Glutamatergic neuron (in vitro differentiated cells): ENCODE data around the gene NDUFC2. TPM values are rescaled to one million over a fixed set of nuclear protein-coding genes. Genes with fewer than 3 reads are reported as not detected.

ENCODE experiments used
- DNase-seq: peaks from one replicate; pipeline ENCODE4 v3.0.0; 2022
- H3K27ac Mint-ChIP-seq: one replicate; pipeline ENCODE4 v1.8.0; 2020; ENCODE audit warnings: mild to moderate bottlenecking, mixed read lengths, inconsistent platforms; ENCODE audit not compliant: unreplicated experiment
- H3K27me3 Mint-ChIP-seq: one replicate; pipeline ENCODE4 v1.8.0; 2020; ENCODE audit warnings: mild to moderate bottlenecking, moderate library complexity, mixed read lengths, inconsistent platforms; ENCODE audit not compliant: unreplicated experiment
- H3K36me3 Mint-ChIP-seq: one replicate; pipeline ENCODE4 v1.8.0; 2020; ENCODE audit warnings: mild to moderate bottlenecking, mixed read lengths, inconsistent platforms; ENCODE audit not compliant: unreplicated experiment
- H3K4me1 Mint-ChIP-seq: one replicate; pipeline ENCODE4 v1.8.0; 2020; ENCODE audit warnings: mild to moderate bottlenecking, low read depth, mixed read lengths, inconsistent platforms; ENCODE audit not compliant: unreplicated experiment
- H3K4me3 Mint-ChIP-seq: one replicate; pipeline ENCODE4 v1.8.0; 2020; ENCODE audit warnings: mild to moderate bottlenecking, mixed read lengths, inconsistent platforms; ENCODE audit not compliant: unreplicated experiment
- H3K9me3 Mint-ChIP-seq: one replicate; pipeline ENCODE4 v1.8.0; 2020; ENCODE audit warnings: mild to moderate bottlenecking, moderate library complexity, mixed read lengths, inconsistent platforms; ENCODE audit not compliant: unreplicated experiment
- total RNA-seq: library from RNA; stranded (reverse); fragmentation: NEBNext Ultra II Directional; extraction: Animal tissue kit (Norgen Biotek cat#: 25700); gene quantifications from one replicate; pipeline ENCODE4 v1.2.1, GENCODE V29; 2021; ENCODE audit not compliant: unreplicated experiment
- TF ChIP-seq, protein P1 (sequence below): fragments of 200-600 bp; sonication (generic); IDR thresholded peaks from one replicate; pipeline ENCODE4 v1.5.0; 2021; ENCODE audit not compliant: partially characterized antibody, unreplicated experiment

Gene NDUFC2
- total RNA-seq, 1 donor from 2014 or later: 221 TPM

DNA sequence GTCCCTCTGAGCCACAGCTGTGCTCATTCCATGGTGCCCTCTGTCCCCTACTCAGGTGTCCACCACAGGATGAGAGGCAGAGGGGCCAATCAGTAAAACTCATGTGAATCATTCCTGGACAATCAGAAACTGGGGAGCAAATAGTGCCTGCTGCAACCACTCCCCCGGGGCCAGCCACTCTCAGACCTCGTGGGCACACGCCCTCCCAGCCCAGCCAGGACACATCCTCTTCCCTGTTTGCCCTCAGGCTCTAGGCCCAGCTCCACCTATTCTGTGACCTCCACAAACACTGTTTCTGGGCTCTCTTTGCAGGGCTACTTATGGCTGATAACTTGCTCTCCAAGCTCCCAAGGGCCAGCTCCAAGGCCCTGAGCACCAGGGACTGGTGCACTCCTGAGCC lies 42.6 kb downstream of the NDUFC2 start:
- no peak overlapping the region for H3K4me3 Mint-ChIP-seq
- no peaks in the 10 kb centered on the region for H3K9me3 Mint-ChIP-seq
- TF ChIP-seq, protein P1, sequence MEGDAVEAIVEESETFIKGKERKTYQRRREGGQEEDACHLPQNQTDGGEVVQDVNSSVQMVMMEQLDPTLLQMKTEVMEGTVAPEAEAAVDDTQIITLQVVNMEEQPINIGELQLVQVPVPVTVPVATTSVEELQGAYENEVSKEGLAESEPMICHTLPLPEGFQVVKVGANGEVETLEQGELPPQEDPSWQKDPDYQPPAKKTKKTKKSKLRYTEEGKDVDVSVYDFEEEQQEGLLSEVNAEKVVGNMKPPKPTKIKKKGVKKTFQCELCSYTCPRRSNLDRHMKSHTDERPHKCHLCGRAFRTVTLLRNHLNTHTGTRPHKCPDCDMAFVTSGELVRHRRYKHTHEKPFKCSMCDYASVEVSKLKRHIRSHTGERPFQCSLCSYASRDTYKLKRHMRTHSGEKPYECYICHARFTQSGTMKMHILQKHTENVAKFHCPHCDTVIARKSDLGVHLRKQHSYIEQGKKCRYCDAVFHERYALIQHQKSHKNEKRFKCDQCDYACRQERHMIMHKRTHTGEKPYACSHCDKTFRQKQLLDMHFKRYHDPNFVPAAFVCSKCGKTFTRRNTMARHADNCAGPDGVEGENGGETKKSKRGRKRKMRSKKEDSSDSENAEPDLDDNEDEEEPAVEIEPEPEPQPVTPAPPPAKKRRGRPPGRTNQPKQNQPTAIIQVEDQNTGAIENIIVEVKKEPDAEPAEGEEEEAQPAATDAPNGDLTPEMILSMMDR: no peak
- no peaks in the 10 kb centered on the region for H3K36me3 Mint-ChIP-seq
- H3K27ac Mint-ChIP-seq: no peak overlapping the region
- no peak for DNase-seq
- no peaks in the 10 kb centered on the region for H3K27me3 Mint-ChIP-seq
- peaks cover 3% of the 10 kb centered on the region for H3K4me1 Mint-ChIP-seq

DNA sequence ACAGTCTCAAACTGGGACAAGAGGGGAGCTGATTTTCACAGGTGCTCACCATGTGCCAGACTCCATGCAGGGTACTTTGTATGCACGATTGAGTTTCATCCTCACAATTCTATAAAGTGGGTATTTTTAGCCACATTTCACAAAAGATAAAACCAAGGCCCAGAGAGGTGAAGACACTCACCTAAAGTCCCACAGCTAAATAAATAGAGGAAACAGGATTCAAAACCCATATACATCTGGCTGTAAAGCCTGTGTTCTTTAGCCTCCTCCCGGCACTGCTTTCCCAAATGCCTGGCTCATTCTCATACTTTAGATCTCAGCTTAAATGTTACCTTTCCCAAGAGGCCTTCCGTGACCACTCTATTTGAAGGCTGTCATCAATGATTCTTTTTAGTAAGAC lies 43.3 kb downstream of the NDUFC2 start:
- no peak for DNase-seq
- Mint-ChIP-seq H3K9me3 (no peaks in the 10 kb centered on the region), H3K27ac (no peak overlapping the region), H3K4me1 (peaks cover 3% of the 10 kb centered on the region), H3K27me3 (no peaks in the 10 kb centered on the region), H3K36me3 (no peaks in the 10 kb centered on the region), H3K4me3 (no peak overlapping the region)
- TF ChIP-seq, protein P1: no peak

DNA sequence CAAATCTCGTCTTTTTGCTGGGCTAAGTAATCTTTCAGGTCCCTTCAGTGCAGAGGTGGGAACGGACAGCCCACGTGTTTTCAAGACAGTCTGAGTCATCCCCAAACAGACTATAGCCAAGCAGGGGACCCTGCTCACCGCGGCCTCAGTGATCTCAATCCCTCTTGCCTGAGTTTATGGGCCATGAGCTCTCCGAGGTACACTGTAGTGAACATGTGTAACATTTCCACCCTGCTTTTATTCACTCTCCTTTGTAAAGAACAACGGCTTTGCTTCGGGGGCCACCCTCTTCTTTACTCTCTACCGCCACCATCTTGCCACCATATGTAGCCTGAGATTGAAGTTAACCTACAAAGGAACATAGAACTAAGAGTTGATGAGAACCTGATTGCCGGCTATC lies 45.0 kb downstream of the NDUFC2 start:
- Mint-ChIP-seq H3K27me3 (no peaks in the 10 kb centered on the region), H3K4me1 (peaks cover 3% of the 10 kb centered on the region), H3K9me3 (no peaks in the 10 kb centered on the region), H3K27ac (no peak overlapping the region), H3K36me3 (no peaks in the 10 kb centered on the region), H3K4me3 (no peak overlapping the region)
- no peak for DNase-seq
- TF ChIP-seq, protein P1: no peak

DNA sequence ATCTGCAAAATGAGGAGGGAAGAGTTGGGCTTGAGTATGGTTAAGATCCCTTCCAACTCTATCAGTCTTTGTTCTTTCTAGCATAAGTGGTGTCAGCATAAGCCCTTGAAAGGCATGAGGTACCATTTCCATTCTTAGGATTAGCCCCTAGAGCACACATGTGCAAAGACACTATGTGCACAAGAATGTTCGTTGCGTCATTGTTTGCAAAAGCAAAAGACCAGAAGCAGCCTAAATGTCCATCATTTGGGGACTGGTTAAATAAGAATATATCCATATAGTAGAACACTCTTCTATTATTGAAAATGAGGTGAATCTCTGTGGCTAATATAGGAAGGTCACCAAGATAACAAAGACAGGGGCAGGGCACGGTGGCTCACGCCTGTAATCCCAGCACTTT lies 46.6 kb downstream of the NDUFC2 start:
- DNase-seq: no peak
- no peaks in the 10 kb centered on the region for H3K36me3 Mint-ChIP-seq
- H3K4me3 Mint-ChIP-seq: no peak overlapping the region
- no peaks in the 10 kb centered on the region for H3K9me3 Mint-ChIP-seq
- H3K27ac Mint-ChIP-seq: no peak overlapping the region
- H3K4me1 Mint-ChIP-seq: peaks cover 3% of the 10 kb centered on the region
- TF ChIP-seq, protein P1: no peak
- H3K27me3 Mint-ChIP-seq: no peaks in the 10 kb centered on the region

DNA sequence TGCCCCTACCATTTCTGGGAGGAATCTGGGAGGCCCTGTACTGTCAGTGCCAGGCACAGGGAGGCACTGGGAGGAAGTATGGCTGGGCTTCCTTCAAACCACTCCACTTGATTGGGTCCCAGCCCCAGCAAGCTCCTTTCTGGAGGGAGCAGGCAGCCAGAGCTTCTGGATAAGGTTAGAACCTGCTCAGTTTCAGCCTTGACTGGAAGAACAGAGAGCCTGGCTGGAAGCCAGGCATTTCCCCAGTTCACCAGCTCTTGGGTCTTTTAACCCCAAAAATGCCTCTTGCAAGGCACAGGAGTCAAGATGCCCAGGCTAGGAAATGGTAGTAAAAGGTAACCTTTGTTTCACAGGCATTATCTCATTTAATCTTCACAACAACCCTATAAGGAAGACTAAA lies 47.6 kb downstream of the NDUFC2 start:
- H3K4me3 Mint-ChIP-seq: no peak overlapping the region
- H3K27me3 Mint-ChIP-seq: no peaks in the 10 kb centered on the region
- no peak for DNase-seq
- no peaks in the 10 kb centered on the region for H3K4me1 Mint-ChIP-seq
- no peak overlapping the region for H3K27ac Mint-ChIP-seq
- TF ChIP-seq, protein P1: no peak
- no peaks in the 10 kb centered on the region for H3K9me3 Mint-ChIP-seq
- no peaks in the 10 kb centered on the region for H3K36me3 Mint-ChIP-seq
